HEK293 (cell line): ENCODE results near the gene DBF4.

ENCODE experiments used
- CTCF ChIA-PET: fragments of 350-600 bp; formaldehyde crosslinking; extraction: SDS; loops from one replicate; lab custom pipeline; 2021; ENCODE audit warnings: antibody characterized with exemption; lab: Yijun Ruan, JAX
- POLR2A ChIA-PET: fragments of 300-600 bp; formaldehyde crosslinking; extraction: SDS; loops from one replicate; lab custom pipeline; 2020; ENCODE audit warnings: antibody characterized with exemption, inconsistent platforms; lab: Yijun Ruan, JAX
- H3K27ac ChIP-seq: fragments of 200-500 bp; sonication (Bioruptor generic); 2 replicates; pipeline ENCODE4 v1.5.1; 2014; ENCODE audit warnings: low read depth, low read length, control low read depth, inconsistent platforms; ENCODE audit errors: extremely low read depth
- H3K36me3 ChIP-seq, 2 experiments: fragments of 200-500 bp in 1 of 2; sonication (Bioruptor generic) in 1 of 2; 1 replicate in 1 of 2; 2 replicates in 1 of 2; pipeline ENCODE4 v1.5.1; 2014 to 2017; ENCODE audit warnings: inconsistent platforms in 2 of 2, low read length in 2 of 2; ENCODE audit not compliant: control insufficient read depth in 2 of 2, insufficient read depth in 1 of 2
- H3K4me1 ChIP-seq: fragments of 200-500 bp; sonication (Bioruptor generic); 2 replicates; pipeline ENCODE4 v1.5.1; 2014; ENCODE audit warnings: mild to moderate bottlenecking, low read length, inconsistent platforms; ENCODE audit not compliant: control insufficient read depth, insufficient read depth
- H3K4me3 ChIP-seq: 2 replicates; pipeline ENCODE4 v1.5.1; 2011; ENCODE audit warnings: low read depth, mild to moderate bottlenecking, control low read depth, low read length, moderate library complexity
- H3K9me3 ChIP-seq: fragments of 200-500 bp; sonication (Bioruptor generic); 2 replicates; pipeline ENCODE4 v1.5.1; 2014; ENCODE audit warnings: low read depth, low read length, inconsistent platforms; ENCODE audit not compliant: control insufficient read depth, insufficient read depth
- OVOL3 ChIP-seq: fragments of 450-650 bp; formaldehyde crosslinking; IDR thresholded peaks from 2 replicates; pipeline ENCODE4 v1.5.1; 2016; ENCODE audit warnings: missing biosample characterization, missing genetic modification characterization
- SCRT2 ChIP-seq: fragments of 450-650 bp; formaldehyde crosslinking; IDR thresholded peaks from 2 replicates; pipeline ENCODE4 v1.5.1; 2016; ENCODE audit warnings: missing biosample characterization, missing genetic modification characterization
- SP7 ChIP-seq: fragments of 450-650 bp; formaldehyde crosslinking; IDR thresholded peaks from 2 replicates; pipeline ENCODE4 v1.5.1; 2016; ENCODE audit warnings: missing biosample characterization, missing genetic modification characterization
- YY2 ChIP-seq: fragments of 450-650 bp; formaldehyde crosslinking; IDR thresholded peaks from 2 replicates; pipeline ENCODE4 v1.5.1; 2016; ENCODE audit warnings: missing biosample characterization, missing genetic modification characterization
- ZBTB7A ChIP-seq: fragments of 450-650 bp; formaldehyde crosslinking; IDR thresholded peaks from 2 replicates; pipeline ENCODE4 v1.5.1; 2016; ENCODE audit warnings: low read depth, missing biosample characterization, missing genetic modification characterization
- ZFHX2 ChIP-seq: fragments of 450-650 bp; formaldehyde crosslinking; conservative IDR thresholded peaks from 2 replicates; pipeline ENCODE4 v1.5.1; 2016; ENCODE audit warnings: missing biosample characterization, missing genetic modification characterization
- ZNF10 ChIP-seq: fragments of 450-650 bp; formaldehyde crosslinking; IDR thresholded peaks from 2 replicates; pipeline ENCODE4 v1.5.1; 2017; ENCODE audit warnings: missing biosample characterization, missing genetic modification characterization
- ZNF174 ChIP-seq: fragments of 450-650 bp; formaldehyde crosslinking; IDR thresholded peaks from 2 replicates; pipeline ENCODE4 v1.5.0; 2017; ENCODE audit warnings: missing biosample characterization, mild to moderate bottlenecking, missing genetic modification characterization
- ZNF221 ChIP-seq: fragments of 450-650 bp; formaldehyde crosslinking; IDR thresholded peaks from 2 replicates; pipeline ENCODE4 v1.5.1; 2017; ENCODE audit warnings: missing biosample characterization, missing genetic modification characterization, borderline replicate concordance
- ZNF302 ChIP-seq: fragments of 450-650 bp; formaldehyde crosslinking; IDR thresholded peaks from 2 replicates; pipeline ENCODE4 v1.5.1; 2016; ENCODE audit warnings: missing biosample characterization, missing genetic modification characterization, low read depth
- ZNF391 ChIP-seq: fragments of 450-650 bp; formaldehyde crosslinking; IDR thresholded peaks from 2 replicates; pipeline ENCODE4 v1.5.1; 2016; ENCODE audit warnings: low read depth, missing biosample characterization, missing genetic modification characterization, borderline replicate concordance
- ZNF548 ChIP-seq: fragments of 450-650 bp; formaldehyde crosslinking; IDR thresholded peaks from 2 replicates; pipeline ENCODE4 v1.5.1; 2016; ENCODE audit warnings: missing biosample characterization, missing genetic modification characterization
- ZNF561 ChIP-seq: fragments of 450-650 bp; IDR thresholded peaks from 2 replicates; pipeline ENCODE4 v1.5.1; 2018; ENCODE audit warnings: missing biosample characterization, missing genetic modification characterization, borderline replicate concordance
- ZNF76 ChIP-seq: fragments of 450-650 bp; formaldehyde crosslinking; IDR thresholded peaks from 2 replicates; pipeline ENCODE4; 2016; ENCODE audit warnings: low read depth, missing biosample characterization, missing genetic modification characterization, borderline replicate concordance
- ZNF837 ChIP-seq: fragments of 450-650 bp; formaldehyde crosslinking; IDR thresholded peaks from 2 replicates; pipeline ENCODE4 v1.5.1; 2016; ENCODE audit warnings: missing biosample characterization, missing genetic modification characterization
- ZSCAN16 ChIP-seq: fragments of 450-650 bp; formaldehyde crosslinking; IDR thresholded peaks from 2 replicates; pipeline ENCODE4 v1.5.1; 2016; ENCODE audit warnings: missing biosample characterization, missing genetic modification characterization
- ZXDB ChIP-seq: fragments of 450-650 bp; formaldehyde crosslinking; IDR thresholded peaks from 2 replicates; pipeline ENCODE4 v1.5.1; 2016; ENCODE audit warnings: missing biosample characterization, missing genetic modification characterization
- TF ChIP-seq, protein P1 (sequence below): fragments of 450-650 bp; formaldehyde crosslinking; IDR thresholded peaks from 2 replicates; pipeline ENCODE4 v1.5.1; 2016; ENCODE audit warnings: missing biosample characterization, missing genetic modification characterization
- TF ChIP-seq, protein P2 (sequence below): fragments of 450-650 bp; formaldehyde crosslinking; IDR thresholded peaks from 2 replicates; pipeline ENCODE4 v1.5.1; 2016; ENCODE audit warnings: missing biosample characterization, missing genetic modification characterization
- TF ChIP-seq, protein P3 (sequence below): fragments of 450-650 bp; formaldehyde crosslinking; IDR thresholded peaks from 2 replicates; pipeline ENCODE4 v1.5.1; 2016; ENCODE audit warnings: missing biosample characterization, missing genetic modification characterization, borderline replicate concordance
- TF ChIP-seq, protein P4 (sequence below): fragments of 450-650 bp; formaldehyde crosslinking; IDR thresholded peaks from 2 replicates; pipeline ENCODE4 v1.5.1; 2016; ENCODE audit warnings: missing biosample characterization, missing genetic modification characterization
- TF ChIP-seq, protein P5 (sequence below): fragments of 450-650 bp; formaldehyde crosslinking; IDR thresholded peaks from 2 replicates; pipeline ENCODE4 v1.5.1; 2017; ENCODE audit warnings: missing biosample characterization, missing genetic modification characterization
- TF ChIP-seq, protein P6 (sequence below): fragments of 450-650 bp; formaldehyde crosslinking; IDR thresholded peaks from 2 replicates; pipeline ENCODE4; 2016; ENCODE audit warnings: missing biosample characterization, missing genetic modification characterization

Gene DBF4

DNA sequence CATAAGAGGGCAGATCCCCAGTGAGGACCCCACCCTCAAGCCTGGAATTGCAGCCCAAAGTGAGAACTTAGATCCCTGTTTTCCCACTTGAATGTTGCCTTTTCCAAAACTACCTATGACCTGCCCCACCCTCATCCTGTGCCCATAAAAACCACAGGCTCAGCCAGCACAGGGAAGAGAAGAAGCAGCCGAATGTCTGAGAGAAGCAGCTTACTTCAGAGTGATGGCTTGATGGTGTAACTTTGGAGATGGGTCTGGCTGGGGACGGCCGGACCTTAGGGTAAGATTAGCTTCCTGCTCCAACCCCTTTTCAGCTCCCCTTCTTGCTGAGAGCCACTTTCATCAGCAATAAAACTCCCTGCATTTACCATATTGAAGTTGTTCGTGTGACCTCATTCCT, 5.8 kb upstream of the DBF4 start:
- Histone ChIP-seq H3K4me3 (no peak overlapping the region), H3K9me3 (no peaks in the 10 kb centered on the region), H3K36me3 (peaks cover 0 to 12% of the 10 kb centered on the region in 2 experiments; a peak in 1 of 3 replicates), H3K27ac (no peak overlapping the region), H3K4me1 (peaks cover 2% of the 10 kb centered on the region; the same call in 1 of the 2 replicates)
- TF ChIP-seq, protein P1, sequence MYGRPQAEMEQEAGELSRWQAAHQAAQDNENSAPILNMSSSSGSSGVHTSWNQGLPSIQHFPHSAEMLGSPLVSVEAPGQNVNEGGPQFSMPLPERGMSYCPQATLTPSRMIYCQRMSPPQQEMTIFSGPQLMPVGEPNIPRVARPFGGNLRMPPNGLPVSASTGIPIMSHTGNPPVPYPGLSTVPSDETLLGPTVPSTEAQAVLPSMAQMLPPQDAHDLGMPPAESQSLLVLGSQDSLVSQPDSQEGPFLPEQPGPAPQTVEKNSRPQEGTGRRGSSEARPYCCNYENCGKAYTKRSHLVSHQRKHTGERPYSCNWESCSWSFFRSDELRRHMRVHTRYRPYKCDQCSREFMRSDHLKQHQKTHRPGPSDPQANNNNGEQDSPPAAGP (tag by site-specific recombination): no peak
- no peak for TF ChIP-seq ZNF221 (tag by site-specific recombination)
- TF ChIP-seq ZSCAN16: no peak
- no peak for TF ChIP-seq ZNF302
- no peak for TF ChIP-seq ZBTB7A (tag by site-specific recombination)
- TF ChIP-seq ZNF548 (tag by site-specific recombination): no peak
- ChIA-PET POLR2A (no interaction called here), CTCF (no interaction called here)

DNA sequence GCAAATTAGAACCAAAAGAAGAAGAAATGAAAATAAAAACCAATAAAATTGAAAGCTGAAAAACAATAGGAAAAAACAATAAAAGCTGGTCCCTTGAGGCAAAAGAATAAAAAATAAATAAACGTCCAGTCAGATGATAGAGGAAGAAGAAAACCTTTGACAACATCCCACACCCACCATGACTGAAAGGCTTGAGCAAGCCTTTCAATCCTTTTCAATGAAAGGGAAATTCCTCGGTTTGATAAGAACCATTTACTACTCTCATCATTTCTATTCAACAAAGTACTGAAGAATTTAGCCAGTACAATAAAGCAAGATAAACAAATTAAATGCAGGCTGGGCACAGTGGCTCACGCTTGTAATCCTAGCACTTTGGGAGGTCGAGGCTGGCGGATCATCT, 3.9 kb upstream of the DBF4 start:
- Histone ChIP-seq H3K27ac (no peak overlapping the region), H3K4me1 (peaks cover 2% of the 10 kb centered on the region; the same call in 1 of the 2 replicates), H3K36me3 (peaks cover 0 to 12% of the 10 kb centered on the region in 2 experiments; a peak in 1 of 3 replicates), H3K4me3 (no peak overlapping the region), H3K9me3 (no peaks in the 10 kb centered on the region)
- CTCF ChIA-PET: interaction anchor here (0.6 to 1.3 kb wide), 4 partner anchors 15 to 366 kb away, joined by 3 read pairs; no protein-coding TSS in a partner anchor
- POLR2A ChIA-PET: no interaction called here
- TF ChIP-seq SCRT2 (no peak), ZNF10 (tag by site-specific recombination) (no peak), SP7 (tag by site-specific recombination) (no peak), ZXDB (no peak), ZNF174 (tag by site-specific recombination) (no peak), ZNF561 (tag by site-specific recombination) (no peak), YY2 (tag by site-specific recombination) (no peak), OVOL3 (tag by site-specific recombination) (no peak), ZNF391 (tag by site-specific recombination) (no peak), ZFHX2 (tag by site-specific recombination) (no peak), ZNF302 (no peak), ZNF76 (no peak), ZNF837 (tag by site-specific recombination) (no peak)
- TF ChIP-seq, protein P2, sequence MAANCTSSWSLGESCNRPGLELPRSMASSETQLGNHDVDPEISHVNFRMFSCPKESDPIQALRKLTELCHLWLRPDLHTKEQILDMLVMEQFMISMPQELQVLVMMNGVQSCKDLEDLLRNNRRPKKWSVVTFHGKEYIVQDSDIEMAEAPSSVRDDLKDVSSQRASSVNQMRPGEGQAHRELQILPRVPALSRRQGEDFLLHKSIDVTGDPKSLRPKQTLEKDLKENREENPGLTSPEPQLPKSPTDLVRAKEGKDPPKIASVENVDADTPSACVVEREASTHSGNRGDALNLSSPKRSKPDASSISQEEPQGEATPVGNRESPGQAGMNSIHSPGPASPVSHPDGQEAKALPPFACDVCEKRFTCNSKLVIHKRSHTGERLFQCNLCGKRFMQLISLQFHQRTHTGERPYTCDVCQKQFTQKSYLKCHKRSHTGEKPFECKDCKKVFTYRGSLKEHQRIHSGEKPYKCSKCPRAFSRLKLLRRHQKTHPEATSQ (tag by site-specific recombination): no peak
- TF ChIP-seq, protein P3, sequence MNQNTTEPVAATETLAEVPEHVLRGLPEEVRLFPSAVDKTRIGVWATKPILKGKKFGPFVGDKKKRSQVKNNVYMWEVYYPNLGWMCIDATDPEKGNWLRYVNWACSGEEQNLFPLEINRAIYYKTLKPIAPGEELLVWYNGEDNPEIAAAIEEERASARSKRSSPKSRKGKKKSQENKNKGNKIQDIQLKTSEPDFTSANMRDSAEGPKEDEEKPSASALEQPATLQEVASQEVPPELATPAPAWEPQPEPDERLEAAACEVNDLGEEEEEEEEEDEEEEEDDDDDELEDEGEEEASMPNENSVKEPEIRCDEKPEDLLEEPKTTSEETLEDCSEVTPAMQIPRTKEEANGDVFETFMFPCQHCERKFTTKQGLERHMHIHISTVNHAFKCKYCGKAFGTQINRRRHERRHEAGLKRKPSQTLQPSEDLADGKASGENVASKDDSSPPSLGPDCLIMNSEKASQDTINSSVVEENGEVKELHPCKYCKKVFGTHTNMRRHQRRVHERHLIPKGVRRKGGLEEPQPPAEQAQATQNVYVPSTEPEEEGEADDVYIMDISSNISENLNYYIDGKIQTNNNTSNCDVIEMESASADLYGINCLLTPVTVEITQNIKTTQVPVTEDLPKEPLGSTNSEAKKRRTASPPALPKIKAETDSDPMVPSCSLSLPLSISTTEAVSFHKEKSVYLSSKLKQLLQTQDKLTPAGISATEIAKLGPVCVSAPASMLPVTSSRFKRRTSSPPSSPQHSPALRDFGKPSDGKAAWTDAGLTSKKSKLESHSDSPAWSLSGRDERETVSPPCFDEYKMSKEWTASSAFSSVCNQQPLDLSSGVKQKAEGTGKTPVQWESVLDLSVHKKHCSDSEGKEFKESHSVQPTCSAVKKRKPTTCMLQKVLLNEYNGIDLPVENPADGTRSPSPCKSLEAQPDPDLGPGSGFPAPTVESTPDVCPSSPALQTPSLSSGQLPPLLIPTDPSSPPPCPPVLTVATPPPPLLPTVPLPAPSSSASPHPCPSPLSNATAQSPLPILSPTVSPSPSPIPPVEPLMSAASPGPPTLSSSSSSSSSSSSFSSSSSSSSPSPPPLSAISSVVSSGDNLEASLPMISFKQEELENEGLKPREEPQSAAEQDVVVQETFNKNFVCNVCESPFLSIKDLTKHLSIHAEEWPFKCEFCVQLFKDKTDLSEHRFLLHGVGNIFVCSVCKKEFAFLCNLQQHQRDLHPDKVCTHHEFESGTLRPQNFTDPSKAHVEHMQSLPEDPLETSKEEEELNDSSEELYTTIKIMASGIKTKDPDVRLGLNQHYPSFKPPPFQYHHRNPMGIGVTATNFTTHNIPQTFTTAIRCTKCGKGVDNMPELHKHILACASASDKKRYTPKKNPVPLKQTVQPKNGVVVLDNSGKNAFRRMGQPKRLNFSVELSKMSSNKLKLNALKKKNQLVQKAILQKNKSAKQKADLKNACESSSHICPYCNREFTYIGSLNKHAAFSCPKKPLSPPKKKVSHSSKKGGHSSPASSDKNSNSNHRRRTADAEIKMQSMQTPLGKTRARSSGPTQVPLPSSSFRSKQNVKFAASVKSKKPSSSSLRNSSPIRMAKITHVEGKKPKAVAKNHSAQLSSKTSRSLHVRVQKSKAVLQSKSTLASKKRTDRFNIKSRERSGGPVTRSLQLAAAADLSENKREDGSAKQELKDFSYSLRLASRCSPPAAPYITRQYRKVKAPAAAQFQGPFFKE (tag by site-specific recombination): no peak
- TF ChIP-seq, protein P4, sequence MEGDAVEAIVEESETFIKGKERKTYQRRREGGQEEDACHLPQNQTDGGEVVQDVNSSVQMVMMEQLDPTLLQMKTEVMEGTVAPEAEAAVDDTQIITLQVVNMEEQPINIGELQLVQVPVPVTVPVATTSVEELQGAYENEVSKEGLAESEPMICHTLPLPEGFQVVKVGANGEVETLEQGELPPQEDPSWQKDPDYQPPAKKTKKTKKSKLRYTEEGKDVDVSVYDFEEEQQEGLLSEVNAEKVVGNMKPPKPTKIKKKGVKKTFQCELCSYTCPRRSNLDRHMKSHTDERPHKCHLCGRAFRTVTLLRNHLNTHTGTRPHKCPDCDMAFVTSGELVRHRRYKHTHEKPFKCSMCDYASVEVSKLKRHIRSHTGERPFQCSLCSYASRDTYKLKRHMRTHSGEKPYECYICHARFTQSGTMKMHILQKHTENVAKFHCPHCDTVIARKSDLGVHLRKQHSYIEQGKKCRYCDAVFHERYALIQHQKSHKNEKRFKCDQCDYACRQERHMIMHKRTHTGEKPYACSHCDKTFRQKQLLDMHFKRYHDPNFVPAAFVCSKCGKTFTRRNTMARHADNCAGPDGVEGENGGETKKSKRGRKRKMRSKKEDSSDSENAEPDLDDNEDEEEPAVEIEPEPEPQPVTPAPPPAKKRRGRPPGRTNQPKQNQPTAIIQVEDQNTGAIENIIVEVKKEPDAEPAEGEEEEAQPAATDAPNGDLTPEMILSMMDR (tag by site-specific recombination): no peak
- TF ChIP-seq, protein P5, sequence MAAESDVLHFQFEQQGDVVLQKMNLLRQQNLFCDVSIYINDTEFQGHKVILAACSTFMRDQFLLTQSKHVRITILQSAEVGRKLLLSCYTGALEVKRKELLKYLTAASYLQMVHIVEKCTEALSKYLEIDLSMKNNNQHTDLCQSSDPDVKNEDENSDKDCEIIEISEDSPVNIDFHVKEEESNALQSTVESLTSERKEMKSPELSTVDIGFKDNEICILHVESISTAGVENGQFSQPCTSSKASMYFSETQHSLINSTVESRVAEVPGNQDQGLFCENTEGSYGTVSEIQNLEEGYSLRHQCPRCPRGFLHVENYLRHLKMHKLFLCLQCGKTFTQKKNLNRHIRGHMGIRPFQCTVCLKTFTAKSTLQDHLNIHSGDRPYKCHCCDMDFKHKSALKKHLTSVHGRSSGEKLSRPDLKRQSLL (tag by site-specific recombination): no peak
- TF ChIP-seq, protein P6, sequence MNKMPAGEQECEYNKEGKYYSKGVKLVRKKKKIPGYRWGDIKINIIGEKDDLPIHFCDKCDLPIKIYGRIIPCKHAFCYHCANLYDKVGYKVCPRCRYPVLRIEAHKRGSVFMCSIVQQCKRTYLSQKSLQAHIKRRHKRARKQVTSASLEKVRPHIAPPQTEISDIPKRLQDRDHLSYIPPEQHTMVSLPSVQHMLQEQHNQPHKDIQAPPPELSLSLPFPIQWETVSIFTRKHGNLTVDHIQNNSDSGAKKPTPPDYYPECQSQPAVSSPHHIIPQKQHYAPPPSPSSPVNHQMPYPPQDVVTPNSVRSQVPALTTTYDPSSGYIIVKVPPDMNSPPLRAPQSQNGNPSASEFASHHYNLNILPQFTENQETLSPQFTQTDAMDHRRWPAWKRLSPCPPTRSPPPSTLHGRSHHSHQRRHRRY (tag by site-specific recombination): no peak
